ENCODE results near the gene IKBKE.

The IKBKE gene

GRCh38 chr1:206429421-206429820 is 40.9 kb upstream of the IKBKE start:
- TF ChIP-seq TAF1 (IDR thresholded peaks at IDR 0.05; ENCODE audit: low read depth) (no peak), CEBPB (IDR thresholded peaks at IDR 0.05) (no peak), TEAD4 (IDR thresholded peaks at IDR 0.05) (no peak), YY1 (IDR thresholded peaks at IDR 0.05; ENCODE audit: low read depth) (no peak), NFIC (IDR thresholded peaks at IDR 0.05) (no peak), TCF12 (IDR thresholded peaks at IDR 0.05; ENCODE audit: low read depth) (no peak), EP300 (IDR thresholded peaks at IDR 0.05; ENCODE audit: borderline replicate concordance) (no peak), RAD21 (IDR thresholded peaks at IDR 0.05; ENCODE audit: low read depth) (no peak), REST (IDR thresholded peaks at IDR 0.05; ENCODE audit: low read depth) (no peak), FOXM1 (IDR thresholded peaks at IDR 0.05; ENCODE audit: borderline replicate concordance, low read depth) (no peak), EGR1 (IDR thresholded peaks at IDR 0.05) (no peak), CREB1 (IDR thresholded peaks at IDR 0.05; ENCODE audit: low read depth) (no peak), ZBTB7A (IDR thresholded peaks at IDR 0.05; ENCODE audit: low read depth) (no peak)
- TF ChIP-seq, protein P1, sequence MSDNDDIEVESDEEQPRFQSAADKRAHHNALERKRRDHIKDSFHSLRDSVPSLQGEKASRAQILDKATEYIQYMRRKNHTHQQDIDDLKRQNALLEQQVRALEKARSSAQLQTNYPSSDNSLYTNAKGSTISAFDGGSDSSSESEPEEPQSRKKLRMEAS (IDR thresholded peaks at IDR 0.05) = no peak
- TF ChIP-seq, protein P2, sequence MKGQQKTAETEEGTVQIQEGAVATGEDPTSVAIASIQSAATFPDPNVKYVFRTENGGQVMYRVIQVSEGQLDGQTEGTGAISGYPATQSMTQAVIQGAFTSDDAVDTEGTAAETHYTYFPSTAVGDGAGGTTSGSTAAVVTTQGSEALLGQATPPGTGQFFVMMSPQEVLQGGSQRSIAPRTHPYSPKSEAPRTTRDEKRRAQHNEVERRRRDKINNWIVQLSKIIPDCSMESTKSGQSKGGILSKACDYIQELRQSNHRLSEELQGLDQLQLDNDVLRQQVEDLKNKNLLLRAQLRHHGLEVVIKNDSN (IDR thresholded peaks at IDR 0.05) = no peak

- TF ChIP-seq, protein P1 (IDR thresholded peaks at IDR 0.05) = no peak
- no peak for TF ChIP-seq FOXM1 (IDR thresholded peaks at IDR 0.05; ENCODE audit: borderline replicate concordance, low read depth)
Measured at GRCh38 chr1:206430031-206430983, 40.0 kb upstream of the IKBKE start.

DNA sequence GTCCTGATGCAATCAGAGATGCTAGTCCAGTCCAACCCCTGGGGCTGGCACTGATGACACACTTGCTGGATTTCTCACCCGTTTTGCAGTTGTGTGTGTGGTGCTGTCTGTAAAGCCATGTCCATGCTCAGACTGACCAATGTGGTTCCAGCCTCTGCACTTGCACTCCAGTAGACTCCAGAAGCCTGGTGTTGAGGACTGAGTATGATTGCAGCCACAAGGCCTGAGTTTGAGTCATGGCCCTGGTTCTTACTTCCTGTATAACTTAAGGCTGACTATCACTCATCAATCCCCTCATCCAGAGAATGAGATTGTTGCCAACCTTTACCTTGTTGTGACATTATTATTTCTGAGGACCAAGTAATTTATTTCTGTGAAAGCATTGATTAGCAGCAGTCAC is 34.8 kb upstream of the IKBKE start:
- TF ChIP-seq YY1 (IDR thresholded peaks at IDR 0.05; ENCODE audit: low read depth) = no peak
- no peak for TF ChIP-seq REST (IDR thresholded peaks at IDR 0.05; ENCODE audit: low read depth)
- no peak for TF ChIP-seq TEAD4 (IDR thresholded peaks at IDR 0.05)
- no peak for TF ChIP-seq CEBPB (IDR thresholded peaks at IDR 0.05)
- no peak for TF ChIP-seq NFIC (IDR thresholded peaks at IDR 0.05)
- TF ChIP-seq, protein P1 (IDR thresholded peaks at IDR 0.05) = no peak
- TF ChIP-seq, protein P2 (IDR thresholded peaks at IDR 0.05) = no peak
- TF ChIP-seq EGR1 (IDR thresholded peaks at IDR 0.05) = no peak
- no peak for TF ChIP-seq CREB1 (IDR thresholded peaks at IDR 0.05; ENCODE audit: low read depth)
- no peak for TF ChIP-seq ZBTB7A (IDR thresholded peaks at IDR 0.05; ENCODE audit: low read depth)
- TF ChIP-seq RAD21 (IDR thresholded peaks at IDR 0.05; ENCODE audit: low read depth) = no peak
- no peak for TF ChIP-seq TAF1 (IDR thresholded peaks at IDR 0.05; ENCODE audit: low read depth)
- no peak for TF ChIP-seq TCF12 (IDR thresholded peaks at IDR 0.05; ENCODE audit: low read depth)
- TF ChIP-seq EP300 (IDR thresholded peaks at IDR 0.05; ENCODE audit: borderline replicate concordance) = no peak
- TF ChIP-seq FOXM1 (IDR thresholded peaks at IDR 0.05; ENCODE audit: borderline replicate concordance, low read depth) = no peak

DNA sequence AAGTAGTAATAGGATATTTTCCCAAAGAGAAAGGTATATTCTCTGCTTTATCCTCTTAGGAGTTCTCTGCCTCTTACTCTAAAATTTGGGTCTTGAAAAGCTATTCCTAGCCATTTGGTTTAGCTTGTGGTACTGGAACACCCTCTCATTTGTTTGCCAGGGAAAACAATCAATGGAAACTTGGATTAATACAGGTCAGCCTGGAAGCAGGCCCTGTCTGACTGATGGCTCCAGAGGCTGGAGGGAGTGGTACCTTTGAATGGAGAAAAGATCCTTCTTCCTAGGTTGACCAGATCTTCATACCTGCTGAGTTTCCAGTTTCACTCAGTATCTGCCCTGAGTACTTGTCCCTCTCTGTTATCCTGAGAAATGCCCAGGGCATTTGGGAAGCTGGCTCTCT is 31.7 kb upstream of the IKBKE start:
- TF ChIP-seq EGR1 (IDR thresholded peaks at IDR 0.05) = no peak
- no peak for TF ChIP-seq RAD21 (IDR thresholded peaks at IDR 0.05; ENCODE audit: low read depth)
- no peak for TF ChIP-seq EP300 (IDR thresholded peaks at IDR 0.05; ENCODE audit: borderline replicate concordance)
- no peak for TF ChIP-seq CREB1 (IDR thresholded peaks at IDR 0.05; ENCODE audit: low read depth)
- TF ChIP-seq TEAD4 (IDR thresholded peaks at IDR 0.05) = no peak
- no peak for TF ChIP-seq REST (IDR thresholded peaks at IDR 0.05; ENCODE audit: low read depth)
- TF ChIP-seq FOXM1 (IDR thresholded peaks at IDR 0.05; ENCODE audit: borderline replicate concordance, low read depth) = no peak
- TF ChIP-seq, protein P2 (IDR thresholded peaks at IDR 0.05) = no peak
- no peak for TF ChIP-seq CEBPB (IDR thresholded peaks at IDR 0.05)
- TF ChIP-seq TCF12 (IDR thresholded peaks at IDR 0.05; ENCODE audit: low read depth) = no peak
- no peak for TF ChIP-seq NFIC (IDR thresholded peaks at IDR 0.05)
- TF ChIP-seq, protein P1 (IDR thresholded peaks at IDR 0.05) = no peak
- no peak for TF ChIP-seq TAF1 (IDR thresholded peaks at IDR 0.05; ENCODE audit: low read depth)
- no peak for TF ChIP-seq YY1 (IDR thresholded peaks at IDR 0.05; ENCODE audit: low read depth)
- TF ChIP-seq ZBTB7A (IDR thresholded peaks at IDR 0.05; ENCODE audit: low read depth) = no peak
